Spleen (tissue), 7 donors: ENCODE results near the gene TUT7.

Experiments
- CTCF ChIP-seq, 11 experiments: fragments of 200-600 bp in 7 of 11; fragments of 450-650 bp in 4 of 11; sonication (generic) in 4 of 11; IDR thresholded peaks in 8 of 11; conservative IDR thresholded peaks in 3 of 11; 1 replicate in 7 of 11; 2 replicates in 4 of 11; pipeline versions ENCODE4 v1.4.0 to v1.8.0; 2016 to 2021; ENCODE audit warnings: antibody characterized with exemption in 11 of 11, inconsistent platforms in 4 of 11, mild to moderate bottlenecking in 1 of 11
- POLR2A ChIP-seq, 3 donors: fragments of 450-650 bp; IDR thresholded peaks; one replicate each; pipeline ENCODE4 v1.5.1; 2017; ENCODE audit warnings: antibody characterized with exemption in 3 of 3, mild to moderate bottlenecking in 1 of 3
- POLR2AphosphoS5 ChIP-seq, 3 donors: sonication (generic); formaldehyde crosslinking; IDR thresholded peaks; one replicate each; pipeline ENCODE4 v1.5.1; 2017; ENCODE audit warnings: antibody characterized with exemption in 3 of 3
- donor health status: DM: no; HTN: no; CAD: no; lungs with moderate emphysema.
- donor health status: DM: no; HTN: no; CAD: no.
- donor health status: DM: no; HTN: no; CAD: no.

DNA sequence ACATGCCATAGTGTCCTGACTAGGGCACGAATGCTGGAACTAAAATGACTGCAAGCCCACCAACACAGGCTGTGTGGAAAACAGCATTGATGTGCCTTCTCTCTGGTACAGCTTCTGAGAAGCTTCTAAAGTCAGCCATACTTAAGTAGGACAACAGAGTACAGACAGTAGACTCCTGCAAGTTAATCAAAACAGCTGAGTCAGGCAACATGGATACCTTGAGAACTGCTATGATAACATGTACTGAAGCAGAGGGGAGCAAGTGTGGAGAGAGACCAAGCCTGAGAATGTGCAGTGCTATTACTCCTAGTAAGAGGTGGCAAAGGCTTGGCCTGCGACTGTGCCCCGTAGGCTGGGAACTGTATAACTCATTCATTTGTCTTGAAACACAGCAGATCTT, 74.4 kb downstream of the TUT7 start:
- TF ChIP-seq CTCF (IDR thresholded peaks at IDR 0.05 in 8 of 11, conservative IDR thresholded peaks at IDR 0.05 in 3 of 11) (no peak), POLR2AphosphoS5 (IDR thresholded peaks at IDR 0.05) (no peak), POLR2A (IDR thresholded peaks at IDR 0.05) (no peak)
